Measurements from ENCODE around the gene SPNS2.

The SPNS2 gene

DNA sequence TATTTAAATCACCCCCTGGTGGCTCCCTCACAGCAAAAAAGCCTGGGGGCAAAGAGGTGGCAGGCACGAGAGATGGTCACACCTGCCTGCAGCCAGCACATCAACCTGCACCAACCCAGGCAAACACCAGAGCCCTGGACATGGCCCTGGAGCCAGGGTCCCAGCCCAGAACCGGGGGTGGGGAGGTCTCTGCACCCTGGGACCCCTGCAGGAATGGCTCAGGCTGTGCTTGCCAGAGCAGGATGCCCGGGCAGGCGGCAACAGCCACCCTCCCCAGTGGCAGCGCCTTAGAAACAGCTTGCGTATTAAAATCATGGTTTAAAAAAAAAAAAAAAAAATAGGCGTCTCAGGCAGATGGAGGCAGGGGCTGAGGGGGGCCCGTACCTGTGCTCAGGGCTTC lies 40.3 kb downstream of the SPNS2 start:
- DNase-seq, result no peak

GRCh38 chr17:4539576-4540223 lies 41.0 kb downstream of the SPNS2 start:
- DNase-seq, result no peak

DNA sequence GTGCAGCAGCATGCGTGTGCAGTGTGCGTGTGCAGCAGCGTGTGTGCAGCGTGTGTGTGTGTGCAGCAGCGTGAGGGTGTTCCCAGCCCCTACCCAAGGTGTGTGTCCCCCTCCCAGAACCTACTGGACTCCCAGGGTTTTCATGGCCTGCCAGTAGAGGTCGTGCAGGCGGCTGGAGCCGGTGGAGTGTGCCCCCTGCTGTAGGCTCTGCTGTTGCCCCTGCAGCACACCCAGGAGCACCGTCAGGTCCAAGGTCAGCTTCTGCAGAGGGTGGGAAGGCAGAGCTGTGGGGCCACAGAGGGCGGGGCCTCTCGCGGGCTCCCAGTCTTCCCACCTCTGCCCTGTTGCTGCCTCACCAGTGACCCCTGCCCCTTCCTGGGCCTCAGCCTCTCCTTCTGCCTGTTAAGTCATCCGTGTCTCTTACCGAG lies 41.6 kb downstream of the SPNS2 start:
- DNase-seq, result no peak

- DNase-seq, result no peak
Measured at GRCh38 chr17:4540687-4541327, 42.1 kb downstream of the SPNS2 start.

GRCh38 chr17:4541328-4542002 lies 42.8 kb downstream of the SPNS2 start:
- no peak for DNase-seq

GRCh38 chr17:4542003-4542725 lies 43.5 kb downstream of the SPNS2 start:
- no peak for DNase-seq

GRCh38 chr17:4542726-4543191 lies 44.1 kb downstream of the SPNS2 start:
- DNase-seq, result no peak

DNA sequence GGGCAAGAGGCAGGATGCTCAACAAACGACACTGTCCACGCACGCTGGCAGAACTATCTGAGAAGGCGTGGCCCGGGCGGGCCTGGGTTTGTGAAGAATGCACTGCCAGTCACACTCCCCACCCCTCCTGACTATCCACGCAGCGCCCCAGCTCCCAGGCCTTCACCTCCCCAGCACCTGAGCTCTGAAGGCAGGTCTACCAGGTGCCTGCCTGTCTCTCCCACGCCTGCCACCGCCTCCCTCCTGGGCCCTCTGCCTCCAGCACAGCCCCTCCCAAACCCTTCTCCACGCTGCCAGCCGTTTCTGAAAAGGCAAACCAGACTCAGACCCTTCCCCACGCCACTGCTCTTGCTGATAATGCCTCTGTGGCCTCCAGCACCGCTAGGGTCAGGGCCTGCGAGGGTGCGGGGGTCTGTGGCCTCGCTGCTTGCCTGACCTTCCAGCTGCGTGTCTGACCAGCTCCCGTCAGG lies 44.9 kb downstream of the SPNS2 start:
- no peak for DNase-seq

DNA sequence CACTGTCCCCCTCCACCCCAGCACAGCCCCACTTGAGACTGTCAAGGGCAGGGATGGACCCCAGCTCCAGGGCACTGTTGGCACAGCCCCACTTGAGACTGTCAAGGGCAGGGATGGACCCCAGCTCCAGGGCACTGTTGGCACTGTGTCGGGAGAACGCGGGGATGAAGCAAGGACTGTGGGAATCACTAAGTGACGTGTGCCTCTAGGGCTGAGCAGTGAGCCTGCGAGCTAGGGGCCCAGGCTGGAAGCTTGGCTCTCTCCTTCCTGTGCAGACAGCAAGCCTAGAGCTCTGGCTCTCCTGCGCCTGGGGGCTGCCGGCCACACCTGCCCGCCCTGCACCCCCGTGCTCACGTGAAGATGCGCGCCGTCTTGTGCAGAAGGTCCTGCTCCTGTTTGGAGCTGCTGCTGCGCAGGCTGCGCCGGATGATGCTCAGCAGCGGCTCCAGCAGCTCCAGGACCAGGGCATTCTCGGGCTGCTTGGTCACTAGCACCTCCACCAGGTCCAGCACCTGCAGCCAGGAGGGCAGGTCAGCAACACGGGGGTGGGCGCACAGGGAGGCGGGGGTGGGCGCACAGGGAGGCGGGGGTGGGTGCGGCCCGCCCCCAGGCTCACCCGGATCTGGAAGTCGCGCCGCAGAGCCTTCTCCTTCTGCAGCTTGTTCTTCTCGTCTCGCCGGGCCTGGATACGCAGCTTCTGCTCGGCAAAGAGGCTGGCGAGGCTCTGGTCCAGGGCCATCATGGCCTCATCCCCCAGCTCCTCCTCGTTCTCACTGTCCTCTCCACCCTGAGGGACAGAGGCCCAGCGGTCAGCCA lies 45.7 kb downstream of the SPNS2 start:
- DNase-seq, result no peak

GRCh38 chr17:4544951-4545216 lies 46.2 kb downstream of the SPNS2 start:
- no peak for DNase-seq

DNA sequence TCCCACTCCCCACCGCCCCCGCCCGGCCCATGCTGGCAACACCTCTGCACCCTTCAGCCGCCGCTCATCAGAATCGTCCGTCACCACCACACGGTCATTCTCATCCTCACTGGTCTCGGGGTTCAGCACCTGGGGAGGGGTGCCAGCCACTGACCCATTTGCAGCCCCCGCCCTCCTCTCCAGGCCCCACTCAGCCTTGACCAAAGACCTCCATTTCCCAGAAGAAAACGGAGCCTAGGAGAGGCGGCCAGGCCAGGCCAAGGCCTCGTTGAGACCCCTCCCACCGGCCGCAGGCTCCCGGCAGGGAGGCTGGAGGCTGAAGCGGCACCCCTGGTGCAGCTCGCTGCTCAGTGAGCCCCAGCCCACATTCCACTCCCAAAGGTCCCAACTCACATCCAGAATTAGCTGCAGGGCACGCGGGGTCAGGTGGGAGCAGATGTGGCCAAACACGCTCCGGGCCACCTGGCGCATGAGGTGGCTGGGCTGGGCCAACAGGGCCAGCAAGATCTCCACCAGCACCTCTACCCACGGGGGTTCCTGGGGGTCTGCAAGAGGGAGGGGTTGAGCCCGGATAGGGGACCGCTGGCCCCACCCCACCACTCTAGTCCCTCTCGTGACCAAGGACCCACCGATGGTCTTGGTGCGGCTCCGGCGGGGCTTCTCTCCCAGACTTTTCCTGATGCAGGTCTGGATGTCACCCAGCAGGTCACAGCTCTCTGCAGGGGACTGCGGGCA lies 46.7 kb downstream of the SPNS2 start:
- no peak for DNase-seq

DNA sequence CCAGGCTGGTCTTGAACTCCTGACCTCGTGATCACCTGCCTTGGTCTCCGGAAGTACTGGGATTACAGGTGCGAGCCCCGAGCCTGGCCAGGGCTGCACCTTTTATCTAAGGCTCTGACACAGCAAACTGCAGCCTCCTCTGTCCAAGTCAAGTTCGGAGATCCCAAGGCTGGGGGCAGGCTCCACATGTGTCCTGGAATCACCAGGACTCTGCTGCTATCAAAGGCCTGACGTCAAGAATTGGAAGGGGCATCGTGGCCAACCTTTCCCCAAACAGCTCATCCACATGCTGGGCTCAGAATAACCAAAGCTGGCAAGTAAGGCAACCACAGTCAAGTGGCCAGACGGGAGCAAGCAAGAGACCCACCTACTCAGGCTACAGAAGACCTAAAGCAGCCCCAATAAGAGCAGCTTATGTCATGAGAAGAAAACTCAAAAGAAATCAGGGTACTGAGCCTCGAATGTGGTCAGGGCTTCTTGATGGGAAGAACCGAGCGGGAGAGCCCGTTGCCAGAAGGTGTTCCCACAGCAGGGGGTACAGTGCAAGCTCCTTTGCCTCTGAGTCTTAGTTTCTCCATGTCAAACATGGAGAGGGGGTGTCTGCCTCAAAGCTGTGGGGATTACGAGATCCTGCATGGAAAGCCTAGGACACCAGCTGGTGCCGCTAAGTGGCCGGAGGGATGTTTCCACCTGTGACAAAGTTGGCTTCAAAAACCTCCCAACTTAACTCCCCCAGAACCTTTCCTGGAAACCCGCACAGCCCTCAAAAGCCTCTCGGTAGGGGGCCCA lies 48.6 kb downstream of the SPNS2 start:
- no peak for DNase-seq

DNA sequence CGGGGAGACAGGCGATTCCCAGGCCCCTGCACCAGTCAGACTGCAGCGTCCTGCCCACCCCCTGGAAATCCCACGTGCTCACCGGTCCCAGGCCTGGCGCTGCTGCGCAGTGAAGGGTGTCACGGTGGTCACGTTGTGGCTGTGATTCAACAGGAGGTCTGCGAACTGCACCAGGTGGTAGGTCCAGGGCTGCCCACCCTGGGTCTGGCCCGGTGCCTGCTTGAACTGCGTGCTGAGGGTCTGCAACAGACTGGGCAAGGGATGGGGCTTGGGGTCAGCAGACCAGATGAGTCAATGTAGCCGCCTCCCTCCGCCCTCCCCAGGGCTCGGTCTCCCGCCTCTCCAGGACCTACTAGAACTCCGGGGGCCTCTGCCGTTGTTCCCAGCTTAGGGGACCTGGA lies 49.4 kb downstream of the SPNS2 start:
- no peak for DNase-seq

GRCh38 chr17:4548721-4549531 lies 50.2 kb downstream of the SPNS2 start:
- no peak for DNase-seq

GRCh38 chr17:4549781-4550533 lies 51.3 kb downstream of the SPNS2 start:
- no peak for DNase-seq

GRCh38 chr17:4550534-4551039 lies 51.9 kb downstream of the SPNS2 start:
- DNase-seq, result no peak

- DNase-seq, result no peak
Measured at GRCh38 chr17:4551141-4551540, 52.5 kb downstream of the SPNS2 start.

GRCh38 chr17:4551796-4552525 lies 53.3 kb downstream of the SPNS2 start:
- DNase-seq, result no peak

- DNase-seq, result no peak
Measured at GRCh38 chr17:4553669-4554068, 55.0 kb downstream of the SPNS2 start.

All from stimulated activated CD4-positive, alpha-beta T cell treated with anti-CD3 and anti-CD28 coated beads, Interleukin-4, amount 100 ng/mL, for 24 hours (primary cell).